HuH-7 (cell line): ENCODE data around the gene CRYGB.
"Not testable (repeated sequence)": the region's sequence is repeated elsewhere in the genome, so short reads cannot be mapped to it uniquely, and the experiment has no call there.

Experiments used
- DNase-seq: peaks from one replicate; pipeline ENCODE4 v3.0.0; 2011; ENCODE audit warnings: low spot score

The CRYGB gene

GRCh38 chr2:208150094-208150493, 4.1 kb upstream of the CRYGB start:
- DNase-seq = no peak

- no peak for DNase-seq
Measured at GRCh38 chr2:208148803-208149202, 2.8 kb upstream of the CRYGB start.

GRCh38 chr2:208147759-208148158, 1.8 kb upstream of the CRYGB start:
- no peak for DNase-seq

- no peak for DNase-seq
Measured at GRCh38 chr2:208147008-208147407, 1.1 kb upstream of the CRYGB start.

- DNase-seq = no peak
Measured at GRCh38 chr2:208142925-208143799, 2.8 kb downstream of the CRYGB start.

GRCh38 chr2:208142240-208142924, 3.6 kb downstream of the CRYGB start:
- no peak for DNase-seq

- DNase-seq = no peak
Measured at GRCh38 chr2:208139447-208139846, 6.5 kb downstream of the CRYGB start.

GRCh38 chr2:208138334-208138733, 7.6 kb downstream of the CRYGB start:
- not testable (repeated sequence) for DNase-seq

GRCh38 chr2:208136716-208137094, 9.3 kb downstream of the CRYGB start:
- DNase-seq = no peak

GRCh38 chr2:208135794-208136715, 9.9 kb downstream of the CRYGB start:
- no peak for DNase-seq

GRCh38 chr2:208134928-208135586, 10.9 kb downstream of the CRYGB start:
- DNase-seq = no peak

GRCh38 chr2:208130712-208131110, 15.2 kb downstream of the CRYGB start:
- no peak for DNase-seq

- DNase-seq = no peak
Measured at GRCh38 chr2:208129744-208130711, 15.9 kb downstream of the CRYGB start, which contains the start of gene CRYGC. TSS of gene CRYGC (minus strand) at chr2:208129828. CDS start at chr2:208129792, 36 bp downstream.

- DNase-seq = no peak
Measured at GRCh38 chr2:208128136-208128535, 17.8 kb downstream of the CRYGB start.

- no peak for DNase-seq
Measured at GRCh38 chr2:208127090-208127489, 18.9 kb downstream of the CRYGB start.

GRCh38 chr2:208125251-208125650, 20.7 kb downstream of the CRYGB start:
- no peak for DNase-seq

- DNase-seq = not testable (repeated sequence)
Measured at GRCh38 chr2:208124013-208124715, 21.8 kb downstream of the CRYGB start, which contains the start of gene CRYGD. TSS of gene CRYGD (minus strand) at chr2:208124524. CDS start at chr2:208124473, 51 bp downstream.

GRCh38 chr2:208122248-208122647, 23.7 kb downstream of the CRYGB start:
- DNase-seq = no peak

GRCh38 chr2:208118918-208119317, 27.0 kb downstream of the CRYGB start:
- DNase-seq = no peak

GRCh38 chr2:208117390-208117789, 28.6 kb downstream of the CRYGB start:
- not testable (repeated sequence) for DNase-seq
